HG03565 (cell line): ENCODE data around the gene POP7.

Source experiments
- ATAC-seq: cut with Tn5 transposase; IDR thresholded peaks from one replicate; pipeline ENCODE4 v1.9.1; 2021; ENCODE audit warnings: mild to moderate bottlenecking, moderate library complexity; ENCODE audit not compliant: unreplicated experiment

The POP7 gene

DNA sequence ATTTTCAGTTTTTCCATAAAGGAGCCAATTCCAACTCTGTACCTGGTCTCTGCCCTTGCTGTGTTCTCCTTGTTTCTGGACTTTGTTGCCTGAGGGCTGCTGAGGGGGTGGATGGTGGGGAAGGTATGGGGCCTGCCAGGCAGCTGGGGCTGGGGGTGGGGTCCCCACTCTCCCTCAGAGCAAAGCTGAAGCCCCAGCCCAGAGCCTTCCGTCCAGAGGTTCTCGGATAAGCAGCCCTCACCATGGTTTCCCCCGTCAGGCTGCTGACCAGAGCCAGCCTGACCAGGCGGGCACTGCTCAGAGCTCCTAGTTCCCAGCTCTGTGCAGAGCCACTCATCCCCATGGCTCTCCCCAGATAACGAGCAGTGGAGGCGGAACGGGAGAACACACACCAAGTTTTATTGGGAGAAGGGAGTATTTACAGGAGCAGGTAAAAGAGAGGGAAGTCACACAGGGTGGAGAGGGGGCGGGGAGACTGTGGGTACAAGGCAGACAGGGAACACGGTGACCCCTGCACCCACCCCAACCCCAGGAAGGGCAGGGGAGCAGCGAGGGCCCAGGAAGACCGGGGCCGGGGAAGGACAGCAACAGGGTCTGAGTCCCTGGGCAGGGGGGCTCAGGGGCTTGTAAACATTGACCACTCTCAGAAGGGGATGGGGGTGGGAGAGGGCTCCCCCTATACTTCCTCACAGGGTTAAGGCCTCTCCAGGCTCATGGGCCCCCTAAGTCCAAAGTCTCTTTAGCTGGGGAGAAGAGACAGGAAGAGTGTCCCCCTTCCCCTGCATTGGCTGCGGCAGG is 26.6 kb upstream of the POP7 start:
- no peak for ATAC-seq

- ATAC-seq = no peak
These were observed 25.9 kb upstream of the POP7 start for GRCh38 chr7:100679927-100680575.

DNA sequence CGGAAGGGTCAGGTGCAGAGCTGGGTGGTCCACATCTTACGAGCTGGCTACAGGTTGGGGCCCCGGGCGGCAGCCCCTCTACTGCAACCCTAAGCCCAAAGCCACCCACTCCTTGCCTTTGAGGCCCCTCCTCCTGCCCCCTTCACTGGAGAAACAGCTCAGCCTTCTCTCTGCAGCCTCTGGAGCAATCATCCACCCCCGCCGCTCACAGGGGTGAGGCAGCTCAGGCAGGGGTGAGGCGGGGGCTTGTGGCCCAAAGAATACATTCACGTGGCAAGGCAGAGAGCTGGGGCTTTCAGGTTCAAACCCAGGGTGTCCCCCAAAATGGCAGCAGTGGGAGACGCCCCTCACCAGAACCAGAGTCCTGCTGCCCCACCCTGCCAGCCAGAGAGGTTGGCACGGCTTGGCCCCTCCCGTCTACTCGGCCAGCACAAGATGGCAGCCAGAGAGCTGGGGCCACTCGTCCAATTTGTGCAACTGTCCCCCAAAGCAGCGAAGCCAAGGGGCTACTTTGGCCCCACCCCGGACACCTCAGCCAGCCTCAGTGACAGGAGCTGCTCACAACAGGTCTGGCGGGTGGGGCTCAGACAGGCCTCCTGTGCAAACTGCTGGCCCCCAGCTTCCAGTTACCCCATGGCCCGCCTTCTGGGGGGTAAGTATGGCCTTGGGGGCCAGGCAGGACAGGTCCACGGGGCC is 25.2 kb upstream of the POP7 start:
- no peak for ATAC-seq

GRCh38 chr7:100681491-100682227 is 24.3 kb upstream of the POP7 start:
- ATAC-seq = no peak

DNA sequence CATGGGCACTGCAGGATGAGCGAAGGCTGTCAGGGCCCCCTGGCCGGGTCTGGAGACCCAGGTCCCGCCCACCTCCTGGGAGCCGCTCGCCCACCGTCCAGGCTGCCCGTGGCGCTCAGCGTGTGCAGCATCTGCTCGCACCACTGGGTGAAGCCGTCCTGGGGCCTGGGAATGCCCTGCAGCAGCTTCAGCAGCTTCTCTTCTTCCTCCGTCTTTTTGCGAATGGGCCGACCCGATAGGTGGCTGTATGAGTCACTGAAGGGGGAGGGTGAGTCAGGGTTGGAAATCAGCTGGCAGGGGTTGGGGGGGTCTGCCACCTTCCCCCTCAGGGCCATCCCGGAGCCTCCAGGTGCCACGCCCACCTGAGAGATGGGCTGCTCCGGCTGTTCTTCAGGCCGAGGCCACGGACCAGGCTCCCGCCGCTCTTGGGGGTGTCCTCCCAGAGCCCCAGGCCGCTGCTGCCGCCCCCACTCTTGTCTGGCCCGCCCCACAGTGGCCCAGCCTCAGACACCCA is 23.6 kb upstream of the POP7 start:
- no peak for ATAC-seq

- ATAC-seq = no peak
These were observed 22.8 kb upstream of the POP7 start for GRCh38 chr7:100682991-100683658.

GRCh38 chr7:100683659-100684533 is 22.0 kb upstream of the POP7 start:
- ATAC-seq = no peak

DNA sequence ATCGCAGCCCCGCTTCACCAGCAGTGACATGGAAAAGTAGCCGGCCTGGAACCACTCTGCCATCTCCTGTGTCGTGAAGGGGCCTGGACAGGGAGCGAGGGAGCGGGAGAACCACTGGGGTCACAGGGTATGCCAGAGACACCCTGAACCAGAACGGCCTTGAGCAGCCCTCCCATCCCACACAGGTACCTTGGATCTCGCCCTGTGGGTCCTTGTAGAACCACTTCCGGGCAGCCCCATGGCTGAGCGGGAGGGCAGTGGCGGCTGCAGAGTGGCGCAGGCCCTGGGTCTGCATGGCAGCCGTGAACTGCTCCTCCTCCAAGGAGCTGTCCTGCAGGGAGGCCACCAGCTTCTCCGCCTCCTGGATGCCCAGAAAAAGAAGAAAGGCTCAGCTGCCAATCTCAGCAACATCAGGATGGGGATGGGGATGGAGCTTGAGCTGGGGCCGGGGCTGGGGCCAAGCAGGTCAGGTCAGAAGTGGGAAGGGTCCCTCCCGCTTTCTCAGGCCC is 21.3 kb upstream of the POP7 start:
- ATAC-seq = no peak

- ATAC-seq = no peak
These were observed 20.8 kb upstream of the POP7 start for GRCh38 chr7:100685049-100685605.

- no peak for ATAC-seq
These were observed 20.2 kb upstream of the POP7 start for GRCh38 chr7:100685631-100686145.

GRCh38 chr7:100686201-100686821 is 19.6 kb upstream of the POP7 start:
- ATAC-seq = no peak

- no peak for ATAC-seq
These were observed 19.1 kb upstream of the POP7 start for GRCh38 chr7:100686822-100687211.

- ATAC-seq = no peak
These were observed 18.7 kb upstream of the POP7 start for GRCh38 chr7:100687261-100687660.

- ATAC-seq = no peak
These were observed 18.1 kb upstream of the POP7 start for GRCh38 chr7:100687751-100688300.

- no peak for ATAC-seq
These were observed 17.5 kb upstream of the POP7 start for GRCh38 chr7:100688326-100688860.

DNA sequence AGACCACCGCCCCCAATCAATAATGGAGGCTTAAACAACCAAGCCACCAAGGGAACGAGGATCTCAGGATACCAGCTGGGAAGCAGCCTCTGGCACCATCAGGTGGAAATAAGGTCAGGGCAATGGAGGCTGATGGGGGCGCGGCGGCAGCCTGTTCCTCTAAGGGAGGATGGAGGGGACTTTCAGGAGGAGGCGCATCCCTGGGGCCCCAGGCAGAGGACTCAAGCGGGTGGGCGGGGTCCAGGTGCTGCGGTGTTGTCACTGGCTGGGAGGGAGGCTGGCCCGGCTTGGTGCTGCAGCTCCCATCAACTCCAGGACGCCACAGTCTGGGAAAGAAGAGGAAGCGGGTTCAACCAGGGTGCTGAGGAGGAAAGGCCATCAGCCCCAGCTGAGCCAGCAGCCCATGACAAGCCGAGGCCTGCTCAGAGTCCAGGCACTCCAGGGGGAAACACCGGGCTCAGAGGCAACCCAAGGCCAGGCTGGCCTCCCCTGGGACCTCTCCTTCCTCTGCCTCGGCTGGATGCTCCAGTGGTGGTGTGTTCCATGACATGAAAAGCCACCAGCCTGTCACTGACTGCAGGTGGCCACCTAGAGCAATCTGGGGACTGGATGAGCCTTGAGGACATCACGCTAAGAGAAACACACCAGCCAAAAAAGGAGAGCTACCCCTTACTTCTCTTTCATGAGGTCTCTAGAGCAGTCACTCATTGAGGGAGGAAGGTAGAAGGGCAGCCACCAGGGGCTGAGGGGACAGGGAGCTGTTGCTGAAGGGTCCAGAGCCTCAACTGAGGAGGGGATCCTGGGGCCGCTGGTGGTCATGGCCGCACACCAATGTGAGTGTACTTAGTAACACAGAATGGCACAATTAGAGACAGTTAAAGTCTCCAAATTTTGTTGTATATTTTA is 16.4 kb upstream of the POP7 start:
- ATAC-seq = no peak
